MCF 10A (cell line): ENCODE data around the gene SPTBN5. TPM values are rescaled to one million over a fixed set of nuclear protein-coding genes. Genes with fewer than 3 reads are reported as not detected.

Experiments
- BruUV-seq: library from RNA; stranded (reverse); fragments of 400-500 nt; replicated peaks from 2 replicates; lab custom pipeline; 2021; lab: Mats Ljungman, UMichigan
- CTCF ChIA-PET: fragments of 300-600 bp; sonication (Branson Sonifier 250); formaldehyde crosslinking; extraction: SDS; loops from one replicate; lab custom pipeline; 2021; ENCODE audit warnings: antibody characterized with exemption, inconsistent platforms; lab: Yijun Ruan, JAX
- POLR2A ChIA-PET: fragments of 300-600, 350-650 bp; sonication (Branson Sonifier 250); formaldehyde crosslinking; extraction: SDS; loops from one replicate; lab custom pipeline; 2020; ENCODE audit warnings: antibody characterized with exemption, inconsistent platforms; lab: Yijun Ruan, JAX
- DNase-seq: peaks from one replicate; pipeline ENCODE4 v3.0.0-alpha.2; 2018; ENCODE audit not compliant: unreplicated experiment
- H3K27ac Mint-ChIP-seq: one replicate; pipeline ENCODE4 v1.8.0; 2022; ENCODE audit warnings: mild to moderate bottlenecking, low read depth, mixed read lengths; ENCODE audit not compliant: unreplicated experiment
- H3K27me3 Mint-ChIP-seq: one replicate; pipeline ENCODE4 v1.8.0; 2022; ENCODE audit warnings: mixed read lengths; ENCODE audit not compliant: insufficient read depth, unreplicated experiment
- H3K36me3 Mint-ChIP-seq: one replicate; pipeline ENCODE4 v1.8.0; 2022; ENCODE audit warnings: mild to moderate bottlenecking, moderate library complexity, mixed read lengths; ENCODE audit not compliant: insufficient read depth, unreplicated experiment
- H3K4me1 Mint-ChIP-seq: one replicate; pipeline ENCODE4 v1.8.0; 2022; ENCODE audit warnings: mixed read lengths; ENCODE audit not compliant: insufficient read depth, unreplicated experiment
- H3K4me3 Mint-ChIP-seq: one replicate; pipeline ENCODE4 v1.8.0; 2022; ENCODE audit warnings: mild to moderate bottlenecking, moderate library complexity, mixed read lengths; ENCODE audit not compliant: unreplicated experiment
- H3K9me3 Mint-ChIP-seq: one replicate; pipeline ENCODE4 v1.8.0; 2022; ENCODE audit warnings: mixed read lengths; ENCODE audit not compliant: unreplicated experiment
- intact Hi-C: fragments of 100-400 bp; cut with micrococcal nuclease; formaldehyde crosslinking; loops from 2 replicates; pipeline ENCODE4 v1.14.1; 2022
- total RNA-seq: library from RNA; stranded (reverse); gene quantifications from 2 replicates; pipeline ENCODE4 v1.2.3, GENCODE V29; 2022
- TF ChIP-seq, protein P1 (sequence below): fragments of 200-600 bp; IDR thresholded peaks from one replicate; pipeline ENCODE4 v1.8.0; 2022; ENCODE audit warnings: antibody characterized with exemption, mild to moderate bottlenecking; ENCODE audit not compliant: unreplicated experiment

SPTBN5 gene
- total RNA-seq, 1 experiment from 2014 or later, result 1.1 TPM

DNA sequence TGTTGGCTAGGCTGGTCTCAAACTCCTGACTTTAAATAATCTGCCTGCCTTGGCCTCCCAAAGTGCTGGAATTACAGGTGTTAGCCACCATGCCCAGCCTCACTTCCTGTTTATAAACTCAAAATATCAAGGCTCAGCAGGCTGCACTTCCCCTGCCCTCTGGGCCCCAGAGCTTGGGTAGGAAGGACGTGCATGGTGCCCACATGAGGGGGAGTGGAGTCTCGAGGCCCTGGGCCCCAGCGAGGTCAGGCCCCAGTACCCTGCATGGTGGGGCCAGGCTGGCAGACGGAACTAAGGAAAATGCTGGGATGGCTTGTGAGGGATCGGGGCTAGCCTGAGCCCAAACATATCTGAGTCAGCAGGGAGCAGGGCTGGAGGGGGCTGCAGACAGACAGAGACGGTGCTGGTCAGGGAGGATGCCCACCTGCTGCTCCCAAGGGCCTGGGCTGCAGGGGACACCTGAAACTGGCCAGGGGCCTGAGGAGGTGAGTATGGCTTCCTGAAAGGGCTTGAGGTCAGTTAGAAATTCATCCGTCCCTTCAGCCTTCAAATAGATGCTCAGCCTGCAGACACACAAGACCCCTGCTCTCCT, 5.1 kb downstream of the SPTBN5 start:
- no peaks in the 10 kb centered on the region for H3K36me3 Mint-ChIP-seq
- no peak overlapping the region for H3K27ac Mint-ChIP-seq
- no peak for DNase-seq
- H3K4me3 Mint-ChIP-seq, result no peak overlapping the region
- POLR2A ChIA-PET, result no interaction called here
- no TSS peak for BruUV-seq
- H3K9me3 Mint-ChIP-seq, result no peaks in the 10 kb centered on the region
- intact Hi-C loops, result no loop called here
- CTCF ChIA-PET, result no interaction called here
- no peaks in the 10 kb centered on the region for H3K4me1 Mint-ChIP-seq
- no peaks in the 10 kb centered on the region for H3K27me3 Mint-ChIP-seq
- TF ChIP-seq, protein P1, sequence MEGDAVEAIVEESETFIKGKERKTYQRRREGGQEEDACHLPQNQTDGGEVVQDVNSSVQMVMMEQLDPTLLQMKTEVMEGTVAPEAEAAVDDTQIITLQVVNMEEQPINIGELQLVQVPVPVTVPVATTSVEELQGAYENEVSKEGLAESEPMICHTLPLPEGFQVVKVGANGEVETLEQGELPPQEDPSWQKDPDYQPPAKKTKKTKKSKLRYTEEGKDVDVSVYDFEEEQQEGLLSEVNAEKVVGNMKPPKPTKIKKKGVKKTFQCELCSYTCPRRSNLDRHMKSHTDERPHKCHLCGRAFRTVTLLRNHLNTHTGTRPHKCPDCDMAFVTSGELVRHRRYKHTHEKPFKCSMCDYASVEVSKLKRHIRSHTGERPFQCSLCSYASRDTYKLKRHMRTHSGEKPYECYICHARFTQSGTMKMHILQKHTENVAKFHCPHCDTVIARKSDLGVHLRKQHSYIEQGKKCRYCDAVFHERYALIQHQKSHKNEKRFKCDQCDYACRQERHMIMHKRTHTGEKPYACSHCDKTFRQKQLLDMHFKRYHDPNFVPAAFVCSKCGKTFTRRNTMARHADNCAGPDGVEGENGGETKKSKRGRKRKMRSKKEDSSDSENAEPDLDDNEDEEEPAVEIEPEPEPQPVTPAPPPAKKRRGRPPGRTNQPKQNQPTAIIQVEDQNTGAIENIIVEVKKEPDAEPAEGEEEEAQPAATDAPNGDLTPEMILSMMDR, result no peak

DNA sequence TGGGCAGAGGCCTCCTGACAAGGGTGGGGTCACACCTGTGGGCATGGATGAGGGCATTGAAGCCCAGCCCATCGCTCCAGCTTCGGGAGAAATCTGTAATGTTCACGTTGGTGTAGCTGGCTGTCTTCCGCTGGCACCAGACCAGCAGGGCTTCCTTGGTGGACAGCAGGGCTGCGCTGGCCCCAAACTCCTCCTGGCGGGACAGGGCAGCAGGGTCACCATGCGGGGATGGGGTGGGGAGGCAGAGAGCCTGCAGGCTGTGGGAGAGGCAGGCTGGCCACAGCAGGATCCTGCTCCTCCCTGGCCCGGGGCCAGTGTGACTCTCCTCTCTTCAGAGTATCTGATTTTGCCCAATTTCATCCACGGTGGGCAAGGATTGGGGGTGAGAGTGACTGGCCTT, 6.0 kb downstream of the SPTBN5 start:
- H3K36me3 Mint-ChIP-seq, result no peaks in the 10 kb centered on the region
- no peak overlapping the region for H3K27ac Mint-ChIP-seq
- ChIA-PET POLR2A (no interaction called here), CTCF (no interaction called here)
- H3K27me3 Mint-ChIP-seq, result no peaks in the 10 kb centered on the region
- H3K4me3 Mint-ChIP-seq, result no peak overlapping the region
- BruUV-seq, result no TSS peak
- no peaks in the 10 kb centered on the region for H3K4me1 Mint-ChIP-seq
- TF ChIP-seq, protein P1, result no peak
- no peak for DNase-seq
- intact Hi-C loops, result no loop called here
- no peaks in the 10 kb centered on the region for H3K9me3 Mint-ChIP-seq

DNA sequence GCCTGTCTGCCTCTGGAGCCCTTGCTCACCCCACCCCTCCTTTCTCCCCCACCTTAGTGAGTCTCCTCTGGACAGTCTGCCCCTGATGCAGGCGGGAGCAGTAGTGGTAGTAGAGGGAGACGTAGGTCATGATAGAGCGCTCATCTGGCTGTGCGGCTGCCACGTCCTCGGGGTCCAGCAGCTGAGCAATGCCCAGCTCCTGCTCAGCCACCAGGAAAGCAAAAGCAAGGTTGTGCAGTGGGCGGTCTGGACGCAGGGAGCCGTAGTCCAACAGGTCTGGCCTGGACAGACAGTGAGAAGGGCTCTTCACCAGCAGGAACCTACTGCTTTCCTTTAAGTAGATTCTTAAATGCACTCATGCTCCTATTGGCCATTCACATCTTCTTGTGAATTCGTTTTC, 6.7 kb downstream of the SPTBN5 start:
- no peak overlapping the region for H3K4me3 Mint-ChIP-seq
- intact Hi-C loops, result no loop called here
- no peak for DNase-seq
- BruUV-seq, result no TSS peak
- no peaks in the 10 kb centered on the region for H3K27me3 Mint-ChIP-seq
- H3K36me3 Mint-ChIP-seq, result no peaks in the 10 kb centered on the region
- H3K9me3 Mint-ChIP-seq, result no peaks in the 10 kb centered on the region
- CTCF ChIA-PET, result no interaction called here
- POLR2A ChIA-PET, result no interaction called here
- TF ChIP-seq, protein P1, result no peak
- no peak overlapping the region for H3K27ac Mint-ChIP-seq
- no peaks in the 10 kb centered on the region for H3K4me1 Mint-ChIP-seq

DNA sequence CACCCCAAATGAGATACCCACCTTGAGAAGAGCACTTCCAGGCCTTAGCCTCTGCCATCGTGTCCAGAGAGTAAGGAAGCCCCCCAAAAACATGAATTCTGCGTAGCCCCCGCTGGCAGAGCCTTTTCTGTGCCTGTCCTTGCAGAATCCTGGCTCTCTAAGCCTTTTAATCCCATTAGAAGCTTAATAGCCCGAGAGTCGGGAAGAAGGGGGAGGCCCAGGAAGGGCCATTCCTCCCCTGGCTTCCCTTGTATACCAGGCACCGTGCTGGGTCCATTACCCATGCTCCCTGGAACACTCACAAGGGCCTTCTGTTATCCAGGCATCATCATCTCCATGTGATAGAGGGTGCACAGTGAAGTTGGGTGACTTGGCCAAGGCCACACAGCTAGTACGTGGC, 7.1 kb downstream of the SPTBN5 start:
- BruUV-seq, result no TSS peak
- ChIA-PET POLR2A (no interaction called here), CTCF (no interaction called here)

More for the DNA sequence above, 7.1 kb downstream of the SPTBN5 start:
- Mint-ChIP-seq H3K4me1 (no peaks in the 10 kb centered on the region), H3K27me3 (no peaks in the 10 kb centered on the region), H3K9me3 (no peaks in the 10 kb centered on the region), H3K4me3 (no peak overlapping the region), H3K27ac (no peak overlapping the region), H3K36me3 (no peaks in the 10 kb centered on the region)
- no peak for DNase-seq
- intact Hi-C loops, result no loop called here
- TF ChIP-seq, protein P1, result no peak
